ENCODE measurements around the gene SULT4A1. TPM values are rescaled to one million over a fixed set of nuclear protein-coding genes. Genes with fewer than 3 reads are reported as not detected.

SULT4A1 gene
- total RNA-seq, 6 experiments from 2014 or later: not detected

GRCh38 chr22:43831561-43832392 is 30.5 kb downstream of the SULT4A1 start:
- no peaks in the 10 kb centered on the region for H3K36me3 Mint-ChIP-seq (ENCODE audit: low read depth)
- no peaks in the 10 kb centered on the region for H3K9me3 Mint-ChIP-seq
- H3K27ac Mint-ChIP-seq: no peak overlapping the region
- DNase-seq: no peak
- peaks cover 19% of the 10 kb centered on the region for H3K27me3 Mint-ChIP-seq (ENCODE audit: insufficient read depth)
- H3K4me1 Mint-ChIP-seq (ENCODE audit: low read depth): peaks cover 12% of the 10 kb centered on the region; the same call in 1 of the 2 replicates
- TF ChIP-seq CTCF (IDR thresholded peaks at IDR 0.05): no peak
- no peak overlapping the region for H3K4me3 Mint-ChIP-seq

- no peak overlapping the region for H3K4me3 Mint-ChIP-seq
- H3K4me1 Mint-ChIP-seq (ENCODE audit: low read depth): peaks cover 19% of the 10 kb centered on the region
- DNase-seq: no peak
- no peaks in the 10 kb centered on the region for H3K9me3 Mint-ChIP-seq
- H3K36me3 Mint-ChIP-seq (ENCODE audit: low read depth): no peaks in the 10 kb centered on the region
- H3K27ac Mint-ChIP-seq: no peak overlapping the region
- TF ChIP-seq CTCF (IDR thresholded peaks at IDR 0.05): no peak
- peaks cover 19% of the 10 kb centered on the region for H3K27me3 Mint-ChIP-seq (ENCODE audit: insufficient read depth)
Measured at GRCh38 chr22:43830931-43831560, 31.3 kb downstream of the SULT4A1 start.

- DNase-seq: no peak
- no peak for TF ChIP-seq CTCF (IDR thresholded peaks at IDR 0.05)
- Mint-ChIP-seq H3K4me3 (no peak overlapping the region), H3K27me3 (ENCODE audit: insufficient read depth) (peaks cover 12% of the 10 kb centered on the region), H3K4me1 (ENCODE audit: low read depth) (peaks cover 25% of the 10 kb centered on the region), H3K9me3 (no peaks in the 10 kb centered on the region), H3K27ac (no peak overlapping the region), H3K36me3 (ENCODE audit: low read depth) (no peaks in the 10 kb centered on the region)
Measured at GRCh38 chr22:43829904-43830851, 32.1 kb downstream of the SULT4A1 start.

- H3K36me3 Mint-ChIP-seq (ENCODE audit: low read depth): no peaks in the 10 kb centered on the region
- no peak for DNase-seq
- H3K4me1 Mint-ChIP-seq (ENCODE audit: low read depth): peaks cover 25% of the 10 kb centered on the region
- peaks cover 10% of the 10 kb centered on the region for H3K27me3 Mint-ChIP-seq (ENCODE audit: insufficient read depth)
- no peaks in the 10 kb centered on the region for H3K9me3 Mint-ChIP-seq
- no peak overlapping the region for H3K4me3 Mint-ChIP-seq
- H3K27ac Mint-ChIP-seq: no peak overlapping the region
- peak; percentile 41 for TF ChIP-seq CTCF (IDR thresholded peaks at IDR 0.05)
Measured at GRCh38 chr22:43828998-43829782, 33.1 kb downstream of the SULT4A1 start.

GRCh38 chr22:43828725-43828997 is 33.7 kb downstream of the SULT4A1 start:
- H3K27me3 Mint-ChIP-seq (ENCODE audit: insufficient read depth): peaks cover 10% of the 10 kb centered on the region
- H3K4me3 Mint-ChIP-seq: no peak overlapping the region
- peaks cover 25% of the 10 kb centered on the region for H3K4me1 Mint-ChIP-seq (ENCODE audit: low read depth)
- no peak for TF ChIP-seq CTCF (IDR thresholded peaks at IDR 0.05)
- no peak overlapping the region for H3K27ac Mint-ChIP-seq
- no peaks in the 10 kb centered on the region for H3K9me3 Mint-ChIP-seq
- no peaks in the 10 kb centered on the region for H3K36me3 Mint-ChIP-seq (ENCODE audit: low read depth)
- no peak for DNase-seq

Data from HFFc6 (cell line).